Right kidney (tissue), 1 donor: ENCODE results near the gene MAN2B2.

ENCODE experiments used
- DNase-seq: peaks from one replicate; pipeline ENCODE4 v3.0.0-alpha.2; 2016

Gene MAN2B2

GRCh38 chr4:6594341-6594740 lies 19.4 kb downstream of the MAN2B2 start:
- no peak for DNase-seq

- DNase-seq: no peak
Measured at GRCh38 chr4:6594826-6595355, 19.9 kb downstream of the MAN2B2 start.

GRCh38 chr4:6595897-6596537 lies 21.0 kb downstream of the MAN2B2 start:
- DNase-seq: no peak

- DNase-seq: no peak
Measured at GRCh38 chr4:6596948-6597347, 22.0 kb downstream of the MAN2B2 start.

GRCh38 chr4:6598127-6598526 lies 23.1 kb downstream of the MAN2B2 start:
- no peak for DNase-seq

GRCh38 chr4:6598641-6599040 lies 23.7 kb downstream of the MAN2B2 start:
- DNase-seq: no peak

GRCh38 chr4:6601661-6602250 lies 26.8 kb downstream of the MAN2B2 start:
- DNase-seq: no peak

GRCh38 chr4:6602289-6602688 lies 27.3 kb downstream of the MAN2B2 start:
- DNase-seq: no peak

- no peak for DNase-seq
Measured at GRCh38 chr4:6603128-6603527, 28.1 kb downstream of the MAN2B2 start.

- no peak for DNase-seq
Measured at GRCh38 chr4:6605114-6605513, 30.1 kb downstream of the MAN2B2 start.

GRCh38 chr4:6605605-6606004 lies 30.6 kb downstream of the MAN2B2 start:
- DNase-seq: no peak

- no peak for DNase-seq
Measured at GRCh38 chr4:6606465-6607235, 31.7 kb downstream of the MAN2B2 start.

GRCh38 chr4:6607368-6608055 lies 32.5 kb downstream of the MAN2B2 start:
- DNase-seq: no peak

- DNase-seq: no peak
Measured at GRCh38 chr4:6608758-6609414, 33.9 kb downstream of the MAN2B2 start.

- DNase-seq: no peak
Measured at GRCh38 chr4:6609415-6610079, 34.6 kb downstream of the MAN2B2 start.

GRCh38 chr4:6610856-6611430 lies 36.0 kb downstream of the MAN2B2 start:
- no peak for DNase-seq

- no peak for DNase-seq
Measured at GRCh38 chr4:6612961-6613675, 38.1 kb downstream of the MAN2B2 start.

- DNase-seq: no peak
Measured at GRCh38 chr4:6613676-6614651, 39.0 kb downstream of the MAN2B2 start.

GRCh38 chr4:6614701-6615230 lies 39.8 kb downstream of the MAN2B2 start:
- no peak for DNase-seq
